GM19193 (cell line): Measurements from ENCODE around the gene MOV10.

Source experiments
- POLR2A ChIP-seq: IDR thresholded peaks from 4 replicates; pipeline ENCODE4 v1.6.1; 2011; ENCODE audit not compliant: insufficient read depth, insufficient read length; ENCODE audit errors: extremely low read depth

Gene MOV10, protein sequence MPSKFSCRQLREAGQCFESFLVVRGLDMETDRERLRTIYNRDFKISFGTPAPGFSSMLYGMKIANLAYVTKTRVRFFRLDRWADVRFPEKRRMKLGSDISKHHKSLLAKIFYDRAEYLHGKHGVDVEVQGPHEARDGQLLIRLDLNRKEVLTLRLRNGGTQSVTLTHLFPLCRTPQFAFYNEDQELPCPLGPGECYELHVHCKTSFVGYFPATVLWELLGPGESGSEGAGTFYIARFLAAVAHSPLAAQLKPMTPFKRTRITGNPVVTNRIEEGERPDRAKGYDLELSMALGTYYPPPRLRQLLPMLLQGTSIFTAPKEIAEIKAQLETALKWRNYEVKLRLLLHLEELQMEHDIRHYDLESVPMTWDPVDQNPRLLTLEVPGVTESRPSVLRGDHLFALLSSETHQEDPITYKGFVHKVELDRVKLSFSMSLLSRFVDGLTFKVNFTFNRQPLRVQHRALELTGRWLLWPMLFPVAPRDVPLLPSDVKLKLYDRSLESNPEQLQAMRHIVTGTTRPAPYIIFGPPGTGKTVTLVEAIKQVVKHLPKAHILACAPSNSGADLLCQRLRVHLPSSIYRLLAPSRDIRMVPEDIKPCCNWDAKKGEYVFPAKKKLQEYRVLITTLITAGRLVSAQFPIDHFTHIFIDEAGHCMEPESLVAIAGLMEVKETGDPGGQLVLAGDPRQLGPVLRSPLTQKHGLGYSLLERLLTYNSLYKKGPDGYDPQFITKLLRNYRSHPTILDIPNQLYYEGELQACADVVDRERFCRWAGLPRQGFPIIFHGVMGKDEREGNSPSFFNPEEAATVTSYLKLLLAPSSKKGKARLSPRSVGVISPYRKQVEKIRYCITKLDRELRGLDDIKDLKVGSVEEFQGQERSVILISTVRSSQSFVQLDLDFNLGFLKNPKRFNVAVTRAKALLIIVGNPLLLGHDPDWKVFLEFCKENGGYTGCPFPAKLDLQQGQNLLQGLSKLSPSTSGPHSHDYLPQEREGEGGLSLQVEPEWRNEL

DNA sequence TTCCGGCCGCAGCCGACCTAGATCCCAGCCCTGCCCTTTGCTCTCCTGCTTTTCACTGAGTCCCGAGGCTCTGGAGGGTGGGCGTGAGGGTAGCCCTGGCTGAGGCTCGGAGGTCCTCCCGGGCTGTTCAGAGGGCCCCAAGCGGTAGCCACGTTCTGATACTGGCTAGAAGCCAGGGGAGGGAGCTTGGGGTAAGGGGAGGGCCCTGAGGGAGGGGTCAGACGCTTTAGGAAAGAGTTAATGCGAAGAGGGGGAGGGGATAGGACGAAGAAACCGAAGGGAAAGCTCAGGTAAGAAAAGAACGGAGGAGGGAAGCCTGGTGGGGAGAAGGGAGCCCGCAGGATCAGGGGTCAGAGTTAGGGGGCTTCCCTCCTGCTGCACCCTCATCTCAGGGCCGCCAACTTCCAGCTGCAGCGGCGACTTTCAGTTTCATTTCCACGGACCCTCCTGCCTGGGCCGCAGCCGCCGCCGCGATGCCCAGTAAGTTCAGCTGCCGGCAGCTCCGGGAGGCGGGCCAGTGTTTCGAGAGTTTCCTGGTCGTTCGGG, at the start of gene MOV10:
Gene MOV10, plus strand, starts transcription at position 220 of the 546 bp plus-strand sequence. Its CDS starts 254 bp downstream, at position 474.
- peak; percentile 43 for TF ChIP-seq POLR2A

DNA sequence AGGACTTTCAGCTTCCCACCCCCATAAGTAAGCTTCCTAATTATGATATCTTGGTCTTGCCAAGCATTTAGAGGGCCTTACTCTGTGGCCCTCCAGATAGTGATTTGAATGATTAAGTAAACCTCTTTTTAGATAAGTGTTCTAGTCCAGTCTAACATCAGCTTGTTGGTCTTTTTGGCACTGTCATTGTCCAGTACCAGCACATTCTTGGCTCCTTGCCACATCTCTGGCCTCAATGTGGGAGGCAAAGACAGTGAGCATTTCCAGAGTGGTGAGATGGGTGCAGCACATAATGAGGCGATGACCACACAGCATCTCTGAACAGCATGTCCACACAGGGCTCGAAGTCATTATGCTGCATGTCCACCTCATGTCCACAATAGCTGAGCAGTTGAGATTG, 48.8 kb upstream of the MOV10 start:
- TF ChIP-seq POLR2A, result peak; percentile 30

DNA sequence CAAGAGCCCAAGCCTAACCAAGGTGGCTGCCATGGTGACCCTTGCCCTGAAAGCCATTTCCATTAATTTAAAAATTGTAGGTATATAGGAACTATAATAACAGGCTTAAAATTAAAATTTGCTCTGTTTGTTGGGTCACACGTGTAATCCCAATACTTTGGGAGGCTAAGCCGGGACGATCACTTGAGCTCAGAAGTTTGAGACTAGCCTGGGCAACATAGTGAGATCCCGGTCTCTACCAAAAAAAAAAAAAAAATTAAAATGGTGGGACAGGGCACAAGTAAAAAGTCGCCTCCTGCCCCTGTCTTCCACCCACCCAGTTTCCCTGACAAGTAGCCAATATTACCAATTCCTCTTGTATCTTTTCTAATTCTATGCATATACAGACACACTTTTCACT, 48.3 kb upstream of the MOV10 start:
- TF ChIP-seq POLR2A, result no peak

DNA sequence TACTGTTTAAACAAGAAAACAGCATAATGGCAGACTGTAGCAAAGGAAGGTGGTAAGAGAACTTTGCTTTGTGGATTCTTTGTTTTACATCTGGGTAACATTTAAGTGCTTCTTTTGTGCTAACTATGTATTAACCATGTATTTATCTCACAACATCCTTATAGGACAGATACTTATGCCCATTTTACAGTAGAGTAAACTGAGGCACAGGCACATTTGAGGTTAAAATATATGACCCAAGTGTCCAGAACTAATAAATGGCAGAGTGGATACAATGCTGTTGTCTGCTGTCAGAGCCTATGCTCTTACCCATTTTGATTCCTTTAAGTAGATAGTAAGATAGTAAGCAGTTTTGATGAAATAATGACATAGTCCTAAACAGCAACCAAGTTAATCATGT, 47.6 kb upstream of the MOV10 start:
- no peak for TF ChIP-seq POLR2A

DNA sequence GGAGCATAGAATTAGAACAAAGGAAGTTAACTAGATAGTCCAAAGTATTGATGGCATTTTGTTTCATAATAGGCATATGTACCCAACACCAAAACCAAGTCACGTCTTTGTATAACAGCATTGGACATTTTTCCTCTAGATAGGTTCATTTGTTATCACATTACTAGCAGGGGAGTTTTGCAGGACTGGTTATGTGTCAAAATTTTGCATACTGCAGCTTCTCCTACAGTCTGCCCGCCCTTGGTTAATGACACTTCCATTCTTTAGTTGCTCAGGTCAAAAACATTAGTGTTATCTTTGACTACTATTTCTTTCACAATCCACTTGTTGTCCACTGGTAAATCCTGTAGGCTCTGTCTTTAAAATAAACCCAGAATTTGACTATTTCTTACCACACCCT, 45.9 kb upstream of the MOV10 start:
- TF ChIP-seq POLR2A, result no peak

DNA sequence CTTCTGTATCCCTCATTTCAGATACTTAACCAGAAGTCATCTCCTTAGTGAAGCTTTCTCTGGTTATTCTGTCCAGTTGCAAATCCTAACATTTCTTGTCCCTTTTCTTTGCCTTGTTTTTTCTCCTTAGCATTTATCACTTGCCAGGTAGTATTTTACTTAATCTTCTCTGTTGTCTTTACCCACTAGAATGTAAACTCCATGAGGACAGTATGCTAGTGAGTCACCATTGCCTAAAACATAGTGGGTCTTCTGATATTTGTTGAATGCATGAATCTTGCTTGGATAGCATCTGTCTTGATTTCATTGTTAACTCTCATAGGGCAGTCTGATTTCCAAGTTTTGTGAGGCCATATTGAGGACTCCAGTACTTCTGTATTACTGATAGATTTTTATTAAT, 45.2 kb upstream of the MOV10 start:
- no peak for TF ChIP-seq POLR2A

DNA sequence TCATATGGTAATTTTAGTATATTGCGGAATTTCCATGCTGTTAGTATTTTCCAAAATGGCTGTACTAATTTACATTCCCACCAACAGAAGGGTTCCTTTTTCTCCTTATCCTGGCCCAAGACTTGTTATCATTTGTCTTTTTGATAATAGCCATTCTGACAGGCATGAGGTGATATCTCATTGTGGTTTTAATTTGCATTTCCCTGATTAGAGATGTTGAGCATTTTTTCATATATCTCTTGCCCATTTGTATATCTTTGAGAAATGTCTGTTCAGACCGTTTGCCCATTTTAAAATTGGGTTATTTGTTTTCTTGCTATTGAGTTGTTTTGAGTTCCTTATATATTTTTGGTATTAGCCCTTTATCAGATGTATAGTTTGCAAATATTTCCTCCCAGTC, 40.8 kb upstream of the MOV10 start:
- TF ChIP-seq POLR2A, result no peak

DNA sequence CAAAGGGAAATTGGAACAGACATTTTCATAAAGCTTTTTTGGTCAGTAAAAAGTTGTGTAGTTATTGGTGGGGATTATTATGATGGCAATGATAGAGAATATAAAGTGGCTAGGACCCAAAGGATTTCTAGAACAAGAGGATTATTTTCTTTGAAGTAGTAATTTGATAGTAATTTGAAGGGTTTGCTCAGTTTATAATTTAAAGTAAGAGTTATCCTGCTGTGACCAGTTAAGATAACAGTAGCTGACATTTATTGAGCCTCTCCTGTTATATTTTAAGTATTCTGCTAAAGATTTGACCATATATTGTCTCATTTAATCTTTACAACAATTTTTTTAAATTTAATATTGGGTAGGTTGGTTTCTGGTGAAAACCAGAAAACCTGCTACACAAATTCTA, 40.1 kb upstream of the MOV10 start:
- TF ChIP-seq POLR2A, result no peak

DNA sequence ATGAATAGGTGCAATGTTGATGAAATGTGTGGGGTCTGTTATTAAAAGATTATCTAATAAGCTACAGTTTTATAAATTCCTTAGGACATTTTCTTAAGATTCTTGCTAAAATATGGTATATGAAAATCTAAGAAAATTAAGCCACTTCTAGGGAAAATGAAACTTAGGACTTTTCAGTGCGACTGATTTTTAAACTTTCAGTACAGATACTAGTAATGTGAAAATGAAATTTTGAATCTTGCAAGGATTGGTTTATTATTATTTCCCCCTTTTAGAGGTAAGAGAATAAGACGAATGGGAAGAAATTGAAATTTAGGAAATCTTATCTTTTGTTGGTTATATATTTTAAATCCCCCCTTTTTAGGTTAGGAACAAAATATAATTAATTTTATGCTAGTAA, 38.4 kb upstream of the MOV10 start:
- no peak for TF ChIP-seq POLR2A

DNA sequence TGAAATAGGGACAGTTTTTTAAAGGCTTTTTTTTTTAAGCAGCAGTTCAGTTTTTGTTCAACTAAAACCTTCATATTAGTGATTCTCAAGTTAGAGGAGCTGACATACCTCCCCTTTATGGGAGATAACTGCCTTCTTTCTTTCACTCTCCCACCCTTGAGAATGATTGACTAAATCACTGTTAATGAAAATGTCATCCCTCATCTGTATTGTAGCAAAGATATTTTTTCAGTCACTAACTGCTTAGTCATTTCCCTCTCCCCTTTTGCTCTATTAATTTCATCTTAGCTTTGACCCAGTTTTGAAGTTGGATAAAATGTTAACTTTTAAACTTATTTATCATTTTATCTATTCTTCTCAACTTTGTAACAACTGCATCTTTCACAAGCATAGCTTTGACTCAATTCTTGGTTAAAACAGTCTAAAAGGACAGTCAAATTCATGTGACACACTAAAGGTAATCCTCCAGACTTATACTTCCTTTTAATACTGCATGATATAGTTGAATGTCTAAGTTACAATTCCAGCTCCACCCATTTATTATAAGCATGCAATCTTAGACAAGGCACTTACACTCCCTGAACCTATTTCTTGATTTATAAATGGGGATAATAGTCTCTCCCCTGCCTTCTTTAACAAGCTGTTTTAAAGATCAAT, 37.7 kb upstream of the MOV10 start:
- no peak for TF ChIP-seq POLR2A

DNA sequence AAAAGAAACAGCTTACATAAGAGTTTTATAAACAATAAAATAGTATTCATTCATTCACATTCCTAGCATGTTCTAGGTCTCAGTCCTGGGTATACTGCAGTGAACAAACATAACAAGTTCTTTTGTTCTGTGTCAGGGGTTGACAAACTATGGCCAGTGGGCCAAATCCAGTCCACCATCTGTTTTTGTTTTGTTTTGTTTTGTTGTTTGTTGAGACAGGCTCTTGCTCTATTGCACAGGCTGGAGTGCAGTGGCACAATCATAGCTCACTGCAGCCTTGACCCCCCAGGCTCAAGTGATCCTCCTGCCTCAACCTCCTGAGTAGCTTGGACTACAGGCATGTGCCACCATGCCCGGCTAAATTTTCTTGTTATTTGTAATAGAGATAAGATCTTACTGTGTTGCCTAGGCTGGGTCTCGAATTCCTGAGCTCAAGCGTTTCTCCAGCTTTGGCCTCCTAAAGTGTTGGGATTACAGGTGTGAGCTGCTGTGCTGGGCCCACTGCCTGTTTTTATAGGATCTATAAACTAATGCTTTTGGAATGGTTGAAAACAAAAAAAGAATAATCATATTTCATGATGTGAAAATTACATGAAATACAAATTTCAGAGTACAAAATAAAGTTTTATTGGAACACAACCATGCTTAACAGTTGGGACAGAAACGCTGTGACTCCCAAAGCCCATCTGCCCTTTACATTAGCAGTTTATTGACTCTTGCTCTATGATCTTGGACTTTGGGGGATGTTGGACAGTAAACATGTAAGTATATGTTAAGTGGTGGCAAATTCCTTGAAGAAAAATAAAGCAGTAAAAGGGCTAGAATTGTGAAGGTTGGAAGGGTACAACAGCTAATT, 37.0 kb upstream of the MOV10 start:
- no peak for TF ChIP-seq POLR2A

DNA sequence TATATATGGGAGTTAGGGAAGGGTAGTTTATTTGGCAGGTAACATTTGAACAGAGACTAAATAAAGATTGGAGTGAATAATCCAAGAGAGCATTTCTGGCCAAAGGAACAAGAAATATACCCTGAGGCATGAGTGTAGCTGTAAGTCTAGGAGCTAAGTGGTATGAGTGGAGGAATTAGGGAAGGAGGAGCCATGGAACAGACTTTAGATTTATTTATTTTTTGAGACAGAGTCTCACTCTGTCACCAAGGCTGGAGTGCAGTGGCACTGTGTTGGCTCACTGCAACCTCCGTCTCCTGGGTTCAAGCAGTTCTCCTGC, 36.4 kb upstream of the MOV10 start:
- TF ChIP-seq POLR2A, result no peak

DNA sequence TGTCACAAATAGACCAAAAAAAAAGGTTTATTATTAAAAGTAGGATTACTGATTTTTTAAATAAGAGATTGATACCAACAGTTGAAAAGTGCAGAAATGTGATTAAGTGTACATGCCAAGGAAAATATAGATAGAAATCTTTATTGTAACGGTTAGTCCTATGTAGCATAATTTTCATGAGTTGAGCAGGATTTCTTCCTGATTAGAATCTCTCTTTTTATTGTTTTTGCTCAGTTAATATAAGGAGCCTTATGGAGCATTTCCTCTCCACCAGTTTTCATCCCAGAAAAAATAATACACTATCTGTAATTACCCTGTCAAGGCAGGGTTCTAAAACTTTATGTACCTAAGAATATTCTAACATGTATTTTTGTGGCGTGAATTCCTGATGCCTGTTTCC, 31.4 kb upstream of the MOV10 start:
- TF ChIP-seq POLR2A, result no peak

DNA sequence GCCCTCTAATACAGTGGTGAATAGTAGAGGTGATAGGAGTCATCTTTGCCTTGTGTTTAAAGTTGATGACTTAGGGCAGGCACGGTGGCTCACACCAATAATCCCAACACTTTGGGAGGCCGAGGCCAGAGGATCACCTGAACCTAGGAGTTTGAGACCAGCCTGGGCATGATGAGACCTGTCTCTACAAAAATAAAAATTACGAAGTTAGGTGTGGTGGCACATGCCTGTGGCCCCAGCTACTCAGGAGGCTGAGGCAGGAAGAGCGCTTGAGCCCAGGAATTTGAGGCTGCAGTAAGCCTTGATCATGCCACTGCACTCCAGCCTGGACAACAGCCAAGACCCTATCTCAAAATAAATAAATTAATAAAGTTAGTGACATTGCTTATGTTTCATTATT, 28.2 kb upstream of the MOV10 start:
- TF ChIP-seq POLR2A, result no peak
